GM21737 (cell line): ENCODE results near the gene ATP6V0E1.

Experiments used
- ATAC-seq: cut with Tn5 transposase; IDR thresholded peaks from one replicate; pipeline ENCODE4 v1.9.1; 2021; ENCODE audit warnings: mild to moderate bottlenecking, moderate library complexity; ENCODE audit not compliant: unreplicated experiment

ATP6V0E1 gene

GRCh38 chr5:172956228-172956627 lies 27.3 kb upstream of the ATP6V0E1 start:
- ATAC-seq = no peak

GRCh38 chr5:172956936-172957335 lies 26.6 kb upstream of the ATP6V0E1 start:
- no peak for ATAC-seq

GRCh38 chr5:172957458-172957857 lies 26.1 kb upstream of the ATP6V0E1 start:
- no peak for ATAC-seq

DNA sequence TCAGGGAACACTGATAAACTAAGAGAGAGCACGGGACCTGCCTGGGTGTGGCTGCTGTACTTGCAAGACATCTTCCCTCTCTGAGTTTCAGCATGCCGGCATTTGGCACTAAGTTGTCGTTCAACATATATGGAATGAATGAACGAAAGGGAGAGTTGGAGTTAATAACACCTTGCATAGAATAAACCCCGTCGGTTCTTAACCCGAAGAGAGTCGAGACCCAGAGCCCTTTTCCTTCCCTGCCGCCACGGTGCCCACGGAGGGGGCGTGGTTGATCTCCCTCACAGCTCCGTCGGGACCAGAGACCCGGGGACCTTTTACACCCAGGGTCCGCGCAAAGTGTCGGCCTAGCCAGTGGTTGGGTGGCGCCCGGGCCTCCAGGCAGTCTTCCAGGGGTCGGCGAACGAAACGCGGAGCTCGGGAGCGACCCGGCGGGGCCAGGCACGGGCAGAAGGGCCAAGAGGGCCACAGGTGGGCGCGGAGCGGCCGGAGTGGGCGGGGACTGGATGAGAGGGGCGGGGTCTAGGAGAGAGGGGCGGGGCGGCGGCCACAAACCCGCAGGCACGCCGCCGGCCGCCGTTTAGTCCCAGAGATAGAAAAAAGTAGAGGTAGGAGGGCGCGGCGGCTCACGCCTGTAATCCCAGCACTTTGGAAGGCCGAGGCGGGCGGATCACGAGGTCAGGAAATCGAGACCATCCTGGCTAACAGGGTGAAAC lies 25.1 kb upstream of the ATP6V0E1 start:
- peak; percentile 58 for ATAC-seq

DNA sequence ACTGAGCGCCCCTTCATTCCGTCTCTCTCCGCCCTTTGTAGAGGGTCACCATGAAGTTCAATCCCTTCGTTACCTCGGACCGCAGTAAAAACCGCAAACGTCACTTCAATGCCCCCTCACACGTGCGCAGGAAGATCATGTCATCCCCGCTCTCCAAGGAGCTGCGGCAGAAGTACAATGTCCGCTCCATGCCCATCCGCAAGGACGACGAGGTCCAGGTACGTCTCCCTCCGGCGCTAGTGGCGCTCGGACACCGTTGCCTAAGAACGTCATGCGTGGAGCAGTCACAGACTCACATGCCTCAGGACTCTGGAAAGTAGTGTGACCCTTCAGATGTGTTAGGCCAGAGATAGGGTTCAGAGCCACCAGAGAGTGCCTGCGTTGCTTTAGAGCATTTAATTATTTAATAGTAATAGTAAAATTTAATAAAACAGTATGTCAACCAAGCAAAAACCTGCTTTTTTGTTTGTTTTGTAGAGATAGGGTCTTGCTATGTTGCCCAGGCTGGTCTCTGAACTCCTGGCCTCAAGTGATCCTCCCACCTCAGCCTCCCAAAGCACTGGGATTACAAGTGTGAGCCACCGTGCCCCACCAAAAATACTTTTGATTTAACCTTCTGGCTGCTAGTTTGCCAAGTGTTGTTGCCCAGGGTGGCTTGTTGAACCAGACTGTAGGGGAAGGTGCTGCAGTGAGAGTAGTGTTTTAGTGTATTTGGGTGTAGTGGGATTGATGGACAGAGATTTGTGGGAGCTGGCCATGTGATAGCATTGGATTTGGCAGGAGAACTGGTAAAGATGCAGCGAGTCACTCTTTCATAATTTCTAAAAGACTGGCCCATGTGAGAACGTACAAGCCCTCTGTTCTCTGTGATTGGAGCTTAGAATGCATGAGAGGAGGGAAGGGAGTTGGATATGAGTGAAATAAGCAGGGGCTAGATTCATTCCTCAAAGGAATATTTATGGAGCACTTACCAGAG lies 23.5 kb upstream of the ATP6V0E1 start:
- no peak for ATAC-seq

GRCh38 chr5:172969921-172970320 lies 13.7 kb upstream of the ATP6V0E1 start:
- no peak for ATAC-seq

GRCh38 chr5:172971482-172971881 lies 12.1 kb upstream of the ATP6V0E1 start:
- no peak for ATAC-seq

GRCh38 chr5:172972552-172972951 lies 11.0 kb upstream of the ATP6V0E1 start:
- ATAC-seq = no peak

GRCh38 chr5:172973127-172973916 lies 10.2 kb upstream of the ATP6V0E1 start:
- no peak for ATAC-seq

- ATAC-seq = no peak
Measured at GRCh38 chr5:172973931-172974330, 9.6 kb upstream of the ATP6V0E1 start.

DNA sequence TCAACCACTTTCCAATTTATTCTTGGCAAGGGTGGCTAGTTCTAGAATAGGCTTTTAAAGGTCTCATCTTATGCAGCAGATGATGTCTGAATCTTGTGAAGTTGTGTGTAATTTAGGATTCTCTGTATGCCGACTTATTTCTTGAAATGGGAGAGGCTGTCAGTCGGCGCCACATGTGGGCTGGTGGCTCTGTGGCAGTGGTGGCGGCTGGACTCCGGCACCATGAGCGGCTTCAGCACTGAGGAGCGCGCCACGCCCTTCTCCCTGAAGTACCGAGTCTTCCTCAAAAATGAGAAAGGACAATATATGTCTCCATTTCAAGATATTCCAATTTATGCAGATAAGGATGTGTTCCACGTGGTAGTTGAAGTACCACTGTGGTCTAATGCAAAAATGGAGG lies 8.3 kb upstream of the ATP6V0E1 start:
- no peak for ATAC-seq

DNA sequence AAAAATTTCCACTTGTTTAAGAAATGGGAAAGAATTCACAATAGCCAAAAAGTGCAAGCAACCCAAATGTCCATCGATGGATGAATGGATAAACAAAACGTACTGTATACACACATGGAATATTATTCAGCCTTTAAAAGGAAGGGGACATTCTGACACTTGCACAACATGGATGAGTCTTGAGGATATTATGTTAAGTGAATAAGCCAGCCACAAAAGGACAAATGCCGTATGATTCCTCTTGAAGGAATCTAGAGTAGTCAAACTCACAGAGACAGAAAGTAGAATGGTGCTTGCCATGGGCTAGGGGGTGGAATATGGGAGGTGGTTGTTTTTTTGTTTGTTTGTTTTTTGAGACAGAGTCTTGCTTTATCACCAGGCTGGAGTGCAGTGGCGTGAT lies 3.8 kb upstream of the ATP6V0E1 start:
- no peak for ATAC-seq

GRCh38 chr5:172981931-172982330 lies 1.6 kb upstream of the ATP6V0E1 start:
- ATAC-seq = no peak

DNA sequence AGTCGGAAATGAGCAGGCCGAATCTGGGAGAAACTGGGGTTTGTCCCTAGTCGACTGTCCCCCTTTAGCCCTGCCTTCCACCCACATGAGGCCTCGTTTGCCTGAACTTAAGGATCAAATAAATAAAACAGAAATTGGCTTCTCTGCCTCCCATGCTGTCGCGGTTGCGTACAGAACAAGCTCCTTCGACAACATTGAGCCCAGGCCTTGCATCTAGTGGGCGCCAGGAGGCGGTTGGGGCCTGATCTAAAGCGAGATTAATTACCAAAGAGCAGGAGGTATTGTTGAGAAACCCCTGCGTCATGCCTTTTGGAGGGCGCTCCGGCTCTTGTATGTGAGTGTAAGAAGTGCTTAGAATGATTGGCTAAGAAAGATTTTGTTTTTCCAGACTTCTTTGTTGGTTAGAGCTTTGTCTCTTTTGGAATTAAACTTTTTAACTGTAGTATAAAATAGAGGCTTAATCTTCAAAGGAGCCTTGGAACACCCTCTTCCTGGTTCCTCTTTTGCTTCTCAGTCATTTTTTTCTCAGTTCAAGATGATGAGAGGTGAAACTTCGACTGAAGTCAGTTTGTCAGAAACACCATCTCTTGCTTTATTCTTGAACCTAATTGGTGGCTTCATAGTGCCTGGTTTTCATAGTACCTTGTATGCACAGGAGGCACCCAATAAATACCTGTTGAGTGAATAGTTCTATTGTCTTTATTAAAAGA lies 828 bp downstream of the ATP6V0E1 start:
- ATAC-seq = peak; percentile 55

- no peak for ATAC-seq
Measured at GRCh38 chr5:172985596-172985995, 2.0 kb downstream of the ATP6V0E1 start.

DNA sequence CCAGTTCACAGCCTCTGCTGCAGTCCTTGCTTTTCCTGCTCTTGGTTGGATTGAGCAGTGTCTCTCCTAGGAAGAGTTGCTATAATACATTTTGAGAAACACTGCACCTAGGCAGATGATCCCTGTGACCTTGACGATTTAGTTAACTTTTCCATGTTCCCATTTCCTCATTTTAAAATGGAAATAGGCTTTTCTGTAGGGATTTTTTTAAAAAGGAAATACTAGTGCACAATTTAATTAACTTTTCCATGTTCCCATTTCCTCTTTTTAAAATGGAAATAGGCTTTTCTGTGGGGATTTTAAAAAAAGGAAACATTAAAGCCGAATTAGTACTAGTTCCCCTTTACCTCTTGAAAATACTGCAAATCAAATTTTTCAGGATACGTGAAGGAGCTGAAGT lies 4.7 kb downstream of the ATP6V0E1 start:
- ATAC-seq = no peak

DNA sequence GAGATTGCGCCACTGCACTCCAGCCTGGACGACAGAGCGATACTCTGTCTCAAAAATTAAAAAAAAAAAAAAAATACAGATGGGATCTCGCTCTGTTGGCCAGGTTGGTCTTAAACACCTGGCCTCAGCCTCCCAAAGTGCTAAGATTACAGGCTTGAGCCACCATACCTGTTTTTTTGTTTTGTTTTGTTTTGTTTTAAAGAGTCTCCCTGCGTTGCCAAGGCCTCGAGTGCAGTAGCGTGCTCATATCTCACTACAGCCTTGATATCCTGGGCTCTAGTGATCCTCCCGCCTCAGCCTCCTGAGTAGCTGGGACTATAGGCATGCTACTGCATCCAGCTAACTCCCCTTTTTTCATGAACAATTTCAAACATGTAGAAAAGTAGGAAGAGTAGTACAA lies 7.2 kb downstream of the ATP6V0E1 start:
- ATAC-seq = no peak

DNA sequence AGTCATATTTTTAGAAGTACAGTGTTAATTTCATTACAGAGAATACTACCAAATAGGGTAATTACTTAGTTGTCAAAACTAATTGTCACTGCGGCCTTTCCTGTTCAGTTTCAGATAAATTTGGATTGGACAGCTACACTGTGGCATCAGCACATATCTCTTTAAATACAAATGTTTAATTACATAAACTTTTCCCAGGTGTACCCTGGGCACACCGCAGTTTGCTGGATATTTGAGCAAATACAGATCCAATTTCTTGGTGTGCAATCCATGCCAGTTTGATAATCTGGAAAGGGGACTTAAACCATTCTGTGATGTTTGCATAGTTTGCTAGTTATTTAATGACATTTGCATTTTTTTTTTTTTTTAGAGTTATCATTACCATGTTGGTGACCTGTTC lies 10.8 kb downstream of the ATP6V0E1 start:
- no peak for ATAC-seq

DNA sequence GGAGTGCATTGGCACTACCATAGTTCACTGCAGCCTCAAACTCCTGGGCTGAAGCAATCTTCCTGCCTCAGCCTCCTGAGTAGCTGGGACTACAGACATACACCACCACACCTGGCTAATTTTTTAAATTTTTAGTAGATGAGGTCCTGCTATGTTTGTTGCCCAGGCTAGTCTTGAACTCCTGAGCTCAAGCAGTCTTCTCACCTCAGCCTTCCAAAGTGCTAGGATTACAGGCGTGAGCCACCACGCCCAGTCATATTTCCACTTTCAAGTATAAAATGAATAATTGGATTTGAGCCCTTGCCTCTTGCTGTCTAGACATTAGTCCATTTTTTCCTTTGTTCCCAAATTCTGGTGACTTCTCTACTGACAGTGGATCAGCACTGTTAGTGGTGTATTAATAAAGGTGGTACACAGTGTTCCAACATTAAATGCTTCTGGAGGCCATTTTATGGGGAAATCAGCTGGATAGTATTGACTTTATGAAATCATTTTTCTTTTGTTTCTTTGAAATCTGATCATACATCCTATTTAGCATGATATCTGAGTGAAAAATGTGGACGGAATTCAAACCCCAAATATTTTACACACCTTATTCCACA lies 15.9 kb downstream of the ATP6V0E1 start:
- ATAC-seq = no peak

- no peak for ATAC-seq
Measured at GRCh38 chr5:172999974-173000373, 16.4 kb downstream of the ATP6V0E1 start.
